Thyroid gland (tissue), 4 donors: ENCODE results near the gene TNF. TPM values are rescaled to one million over a fixed set of nuclear protein-coding genes. Genes with fewer than 3 reads are reported as not detected.
"Not testable (repeated sequence)": the region's sequence is repeated elsewhere in the genome, so short reads cannot be mapped to it uniquely, and the experiment has no call there.

ENCODE experiments used
- DNase-seq, 2 donors: peaks; one replicate each; pipeline ENCODE4 v3.0.0-alpha.2; 2019
- H3K27ac ChIP-seq, 3 donors: fragments of 200-600 bp; sonication (generic); 1 replicate in 2 of 3; 2 replicates in 1 of 3; pipeline ENCODE4 v1.5.1; 2016 to 2019; ENCODE audit warnings: mild to moderate bottlenecking in 1 of 3, moderate library complexity in 1 of 3
- H3K27me3 ChIP-seq: fragments of 200-600 bp; sonication (generic); one replicate; pipeline ENCODE4 v1.5.1; 2019
- H3K36me3 ChIP-seq, 2 donors: fragments of 200-600 bp; sonication (generic); one replicate each; pipeline ENCODE4 v1.5.1; 2016 to 2019
- H3K4me1 ChIP-seq, 2 donors: fragments of 200-600 bp; sonication (generic); one replicate each; pipeline ENCODE4 v1.5.1; 2017 to 2019
- H3K4me3 ChIP-seq, 3 donors: fragments of 200-600 bp; sonication (generic); replicated peaks in 1 of 3; 1 replicate in 2 of 3; 2 replicates in 1 of 3; pipeline ENCODE4 v1.5.1; 2016; ENCODE audit warnings: mild to moderate bottlenecking in 1 of 3
- H3K9me3 ChIP-seq: fragments of 200-600 bp; sonication (generic); one replicate; pipeline ENCODE4 v1.5.1; 2017
- CTCF ChIP-seq, 6 experiments: fragments of 200-600 bp in 3 of 6; fragments of 450-650 bp in 3 of 6; sonication (generic) in 3 of 6; IDR thresholded peaks; one replicate each; pipeline ENCODE4 v1.5.1; 2016 to 2019; ENCODE audit warnings: antibody characterized with exemption in 6 of 6, mild to moderate bottlenecking in 2 of 6, inconsistent platforms in 1 of 6, moderate library complexity in 1 of 6
- POLR2A ChIP-seq, 2 donors: fragments of 450-650 bp; IDR thresholded peaks; one replicate each; pipeline ENCODE4 v1.6.1; 2017; ENCODE audit warnings: antibody characterized with exemption in 2 of 2, mild to moderate bottlenecking in 2 of 2, moderate library complexity in 1 of 2
- WGBS, 2 donors: methylation state at CpG; one replicate each; pipeline ENCODE4 v1.1.5; 2017; 5-methylcytosine and 5-hydroxymethylcytosine counted together
- intact Hi-C: fragments of 100-400 bp; cut with DNase I; formaldehyde crosslinking; loops from one replicate; pipeline ENCODE4 v1.15.1; 2023
- total RNA-seq, 4 donors: library from RNA; depleted of rRNA; stranded (reverse); fragments of >200 nt; gene quantifications; one replicate each; pipeline ENCODE4 v1.2.3, GENCODE V29; 2016

TNF gene
- total RNA-seq, 4 donors from 2014 or later: 0.42 TPM; not detected in 3

- H3K4me3 ChIP-seq, H3K27ac ChIP-seq, H3K27me3 ChIP-seq, H3K9me3 ChIP-seq, intact Hi-C loops: not testable (repeated sequence)
- Histone ChIP-seq H3K4me1 (peaks cover 11 to 13% of the 10 kb centered on the region in 2 donors), H3K36me3 (peaks cover 20 to 22% of the 10 kb centered on the region in 2 donors)
- peak in 3 of 6 experiments; percentile 5 to 15 (median 14) for TF ChIP-seq CTCF (IDR thresholded peaks at IDR 0.05)
- DNase-seq: peak; percentile 19 to 33
- WGBS, 2 donors: 58 to 63% methylated on average over 5 of the region's 5 CpGs
Measured at GRCh38 chr6:31551371-31551770, 24.0 kb upstream of the TNF start.

DNA sequence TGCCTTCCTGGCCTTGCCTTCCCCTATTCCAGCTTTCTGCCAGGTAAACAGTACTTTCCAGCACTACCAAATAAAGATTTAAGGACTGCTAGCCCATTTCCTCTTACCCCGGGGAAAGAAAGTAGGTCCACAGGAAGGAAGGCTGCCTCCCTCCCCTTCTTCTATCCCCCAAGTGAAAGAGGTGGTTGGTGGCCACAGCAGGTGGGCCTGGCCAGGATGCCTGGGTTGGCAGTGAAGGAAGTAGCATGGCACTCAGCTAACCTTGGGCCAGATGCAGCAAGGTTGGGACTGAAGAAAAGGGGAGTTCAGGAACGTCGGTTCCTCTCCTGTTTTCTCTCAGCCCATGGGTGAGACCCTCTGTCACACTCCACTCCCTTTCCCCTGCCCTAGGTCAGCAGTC, 19.1 kb upstream of the TNF start:
- Histone ChIP-seq H3K4me1 (peaks cover 0 to 28% of the 10 kb centered on the region in 2 donors), H3K4me3 (no peak overlapping the region), H3K9me3 (no peaks in the 10 kb centered on the region), H3K27ac (no peak overlapping the region), H3K36me3 (peaks cover 16 to 42% of the 10 kb centered on the region in 2 donors), H3K27me3 (no peaks in the 10 kb centered on the region)
- no peak for DNase-seq
- intact Hi-C loops: no loop called here
- 77% methylated on average over 3 of the region's 3 CpGs for WGBS, 2 donors
- TF ChIP-seq CTCF (IDR thresholded peaks at IDR 0.05) (no peak), POLR2A (IDR thresholded peaks at IDR 0.05) (no peak)

DNA sequence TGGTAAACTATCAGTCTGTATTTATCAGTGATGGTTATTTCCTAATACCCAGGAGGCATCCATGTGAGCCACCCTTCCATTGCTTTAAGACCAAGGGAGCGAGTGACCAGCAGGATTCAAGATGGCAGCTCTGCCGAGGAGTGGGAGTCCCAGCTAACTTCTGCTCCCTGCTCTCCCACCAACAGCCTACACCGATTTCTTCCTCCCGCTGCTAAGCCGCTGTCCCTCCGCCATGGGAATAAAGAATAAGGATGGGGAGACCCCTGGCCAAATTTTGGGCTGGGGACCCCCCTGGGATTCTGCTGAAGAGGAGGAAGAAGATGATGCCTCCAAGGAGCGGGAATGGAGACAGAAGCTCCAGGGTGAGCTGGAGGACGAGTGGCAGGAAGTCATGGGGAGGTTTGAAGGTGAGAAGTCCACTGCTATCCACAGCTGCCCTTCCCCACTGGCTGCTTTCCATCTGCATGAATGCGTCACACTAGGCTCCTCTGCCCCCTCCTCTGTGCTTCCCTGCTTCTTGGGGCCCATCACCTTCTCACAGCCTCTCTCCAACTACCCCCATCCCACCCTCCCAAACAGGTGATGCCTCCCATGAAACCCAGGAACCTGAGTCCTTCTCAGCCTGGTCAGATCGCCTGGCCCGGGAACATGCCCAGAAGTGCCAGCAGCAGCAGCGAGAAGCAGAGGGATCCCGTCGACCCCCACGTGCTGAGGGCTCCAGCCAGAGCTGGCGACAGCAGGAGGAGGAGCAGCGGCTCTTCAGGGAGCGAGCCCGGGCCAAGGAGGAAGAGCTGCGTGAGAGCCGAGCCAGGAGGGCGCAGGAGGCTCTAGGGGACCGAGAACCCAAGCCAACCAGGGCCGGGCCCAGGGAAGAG, 17.7 kb upstream of the TNF start:
- peaks cover 0 to 28% of the 10 kb centered on the region in 2 donors for H3K4me1 ChIP-seq
- WGBS, 2 donors: 77 to 89% methylated on average over 18 to 23 of the region's 24 CpGs
- intact Hi-C loops: no loop called here
- no peak overlapping the region for H3K4me3 ChIP-seq
- peaks cover 16 to 42% of the 10 kb centered on the region in 2 donors for H3K36me3 ChIP-seq
- no peak for DNase-seq
- H3K27me3 ChIP-seq: no peaks in the 10 kb centered on the region
- TF ChIP-seq CTCF (IDR thresholded peaks at IDR 0.05) (no peak), POLR2A (IDR thresholded peaks at IDR 0.05) (no peak)
- H3K9me3 ChIP-seq: no peaks in the 10 kb centered on the region
- H3K27ac ChIP-seq: no peak overlapping the region

GRCh38 chr6:31558318-31558625, 17.1 kb upstream of the TNF start:
- Histone ChIP-seq H3K4me3 (no peak overlapping the region), H3K36me3 (peaks cover 16 to 42% of the 10 kb centered on the region in 2 donors), H3K27me3 (no peaks in the 10 kb centered on the region), H3K27ac (no peak overlapping the region), H3K9me3 (no peaks in the 10 kb centered on the region), H3K4me1 (peaks cover 0 to 28% of the 10 kb centered on the region in 2 donors)
- 88 to 93% methylated on average over 5 of the region's 8 CpGs for WGBS, 2 donors
- DNase-seq: no peak
- TF ChIP-seq POLR2A (IDR thresholded peaks at IDR 0.05) (no peak), CTCF (IDR thresholded peaks at IDR 0.05) (no peak)
- intact Hi-C loops: no loop called here
